Measurements from ENCODE around the gene CD300A.
"Not testable (repeated sequence)": the region's sequence is repeated elsewhere in the genome, so short reads cannot be mapped to it uniquely, and the experiment has no call there.

CD300A gene

DNA sequence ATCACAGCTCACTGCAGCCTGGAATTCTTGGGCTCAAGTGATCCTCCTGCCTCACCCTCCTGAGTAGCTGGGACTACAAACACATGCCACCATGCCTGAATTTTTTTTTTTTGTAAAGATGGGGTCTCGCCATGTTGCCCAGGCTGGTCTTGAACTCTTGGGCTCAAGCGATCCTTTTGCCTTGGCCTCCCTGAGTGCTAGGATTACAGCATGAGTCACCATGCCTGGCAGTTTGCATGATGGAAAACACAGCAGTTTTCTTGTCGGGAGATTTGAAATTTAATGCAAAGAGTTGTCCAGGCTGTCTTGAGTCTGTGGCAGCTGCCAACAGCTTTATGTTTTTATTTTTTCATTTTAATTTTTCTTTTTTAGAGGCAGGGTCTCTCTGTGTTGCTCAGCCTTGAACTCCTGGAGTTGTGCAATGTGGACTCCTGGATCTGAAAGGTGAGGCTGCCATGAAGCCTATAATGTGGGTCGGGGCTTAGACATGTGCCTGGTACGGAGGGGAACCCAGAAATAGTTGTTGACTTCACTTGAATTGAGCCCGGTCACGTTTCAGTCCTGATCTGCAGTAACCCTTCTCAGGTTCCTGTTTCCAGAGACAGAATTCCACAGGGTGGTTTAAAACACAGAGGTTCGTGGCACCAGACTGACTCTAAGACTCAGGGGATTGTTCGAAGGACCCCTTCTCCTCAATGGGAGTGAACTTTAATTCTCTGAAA, 18.7 kb downstream of the CD300A start:
- no peak for DNase-seq

DNA sequence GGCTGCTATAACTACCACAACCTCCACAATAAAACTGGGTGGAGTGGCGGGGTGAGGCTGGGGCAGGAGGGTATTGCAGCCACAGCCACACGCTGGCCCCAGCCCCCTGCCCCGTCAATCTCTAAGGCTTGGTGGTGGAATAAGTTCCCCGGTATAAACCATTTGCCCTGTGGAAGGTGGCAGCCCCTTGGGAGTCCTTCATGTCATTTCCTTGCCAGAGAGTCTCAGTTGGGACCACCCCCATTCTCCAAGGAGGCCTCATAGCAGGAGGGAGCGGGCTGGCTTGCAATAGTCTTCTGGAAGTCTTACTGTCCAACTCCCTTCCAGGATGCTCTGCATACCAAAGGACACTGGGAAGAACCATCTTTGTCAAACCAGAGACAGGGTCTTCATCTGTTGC, 19.4 kb downstream of the CD300A start:
- DNase-seq, result no peak

DNA sequence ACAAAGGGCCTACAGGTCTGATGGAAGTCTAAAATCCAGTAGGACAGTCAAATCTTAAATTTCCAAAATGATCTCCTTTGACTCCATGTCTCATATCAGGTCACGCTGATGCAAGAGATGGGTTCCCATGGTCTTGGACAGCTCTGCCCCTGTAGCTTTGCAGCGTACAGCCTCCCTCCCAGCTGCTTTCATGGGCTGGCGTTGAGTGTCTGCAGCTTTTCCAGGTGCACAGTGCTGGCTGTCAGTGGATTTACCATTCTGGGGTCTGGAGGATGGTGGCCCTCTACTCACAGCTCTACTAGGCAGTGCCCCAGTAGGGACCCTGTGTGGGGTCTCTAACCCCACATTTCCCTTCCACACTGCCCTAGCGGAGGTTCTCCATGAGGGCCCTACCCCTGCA, 21.8 kb downstream of the CD300A start:
- DNase-seq, result not testable (repeated sequence)

DNA sequence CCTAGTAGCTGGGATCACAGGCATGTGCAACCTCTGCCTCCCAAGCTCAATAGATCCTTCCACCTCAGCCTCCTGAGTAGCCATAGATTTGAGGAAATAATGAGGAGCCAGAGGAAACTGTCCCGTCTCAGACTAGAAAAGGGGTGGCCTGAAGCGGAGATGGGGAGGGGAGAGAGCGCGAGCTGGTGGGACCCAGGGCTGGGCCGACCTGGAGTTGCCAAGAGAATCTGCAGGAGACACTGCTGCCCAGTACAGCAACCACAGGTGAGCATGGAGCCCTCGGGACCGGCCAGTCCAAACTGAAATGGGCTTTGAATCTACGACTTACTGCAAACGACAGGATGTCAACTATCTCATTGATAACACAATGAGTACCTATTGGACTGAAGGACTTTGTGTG, 24.3 kb downstream of the CD300A start:
- DNase-seq, result no peak

DNA sequence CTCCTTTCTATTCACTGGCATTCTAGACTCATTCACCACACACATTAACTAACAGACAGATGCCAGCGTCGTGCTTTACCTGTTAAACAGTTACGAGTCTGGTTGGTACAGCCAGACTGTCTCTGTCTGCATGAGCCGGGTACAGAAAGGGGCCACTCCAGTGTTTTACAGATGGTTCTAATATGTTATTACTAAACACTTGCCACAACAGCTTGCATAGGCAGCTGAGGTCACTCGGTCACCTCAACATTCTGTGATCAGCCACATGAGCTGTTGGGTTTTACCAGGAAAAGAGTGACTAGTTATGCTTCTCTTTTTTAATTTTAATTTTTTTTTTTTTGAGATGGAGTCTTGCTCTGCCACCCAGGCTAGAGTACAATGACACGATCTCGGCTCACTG, 25.2 kb downstream of the CD300A start:
- no peak for DNase-seq

DNA sequence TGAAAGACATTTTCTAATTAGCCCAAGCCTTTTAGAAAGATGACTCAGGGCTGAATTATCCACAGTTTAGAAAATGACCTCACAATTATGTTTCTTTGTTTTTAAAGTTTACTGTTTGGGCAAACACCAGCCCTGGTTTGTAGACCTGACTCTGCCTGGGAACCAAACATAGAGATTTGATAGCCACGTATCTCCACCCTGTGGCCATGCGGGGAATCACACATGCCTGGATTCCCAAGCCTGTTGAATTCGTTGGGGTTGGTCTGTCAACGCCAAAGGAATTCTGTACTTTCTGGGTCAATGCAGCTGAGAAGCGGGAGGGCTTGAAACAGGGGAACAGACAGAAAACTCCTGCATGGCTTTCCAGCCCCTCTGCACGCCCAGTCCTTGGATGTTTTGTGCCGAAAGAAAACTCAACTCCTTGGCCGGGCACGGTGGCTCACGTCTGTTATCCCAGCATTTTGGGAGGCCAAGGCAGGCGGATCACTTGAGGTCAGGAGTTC, 26.9 kb downstream of the CD300A start:
- no peak for DNase-seq

DNA sequence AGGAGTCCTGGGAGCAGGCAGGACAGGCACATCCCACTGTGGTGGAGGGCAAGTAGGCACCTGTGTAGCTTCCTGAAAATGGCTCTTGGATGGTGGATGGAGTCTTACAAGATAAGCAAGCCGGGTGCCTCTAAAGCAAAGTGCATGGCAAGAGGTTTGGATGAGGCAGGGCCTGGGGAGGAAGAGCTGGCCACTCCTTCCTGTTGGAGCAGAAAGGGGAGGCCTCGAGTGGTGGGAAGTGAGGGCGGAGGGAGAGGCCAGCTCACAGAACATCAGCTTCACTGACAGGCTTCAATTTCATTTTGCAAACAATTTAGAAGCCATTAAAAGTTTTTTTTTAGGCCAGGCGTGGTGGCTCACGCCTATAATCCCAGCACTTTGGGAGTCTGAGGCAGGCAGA, 31.0 kb downstream of the CD300A start:
- DNase-seq, result no peak

DNA sequence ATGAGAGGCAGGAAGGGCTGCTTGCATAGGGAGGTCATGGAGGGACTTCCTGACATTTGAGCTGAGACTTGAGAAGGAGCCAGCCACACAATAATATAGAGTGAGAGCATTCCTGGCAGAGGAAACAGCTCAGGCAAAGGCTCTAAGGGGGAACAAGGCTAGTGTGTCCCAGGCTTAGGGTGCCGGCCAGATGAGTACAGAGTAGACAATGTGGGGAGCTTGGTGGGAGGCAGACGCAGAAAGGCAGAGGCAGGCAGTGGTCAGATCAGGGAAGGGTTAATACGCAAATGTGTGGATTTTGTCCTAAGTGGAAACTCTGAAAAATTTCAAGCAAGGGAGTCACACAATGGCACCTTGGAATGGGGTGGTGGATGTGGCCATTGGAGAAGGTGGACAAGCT, 33.6 kb downstream of the CD300A start:
- no peak for DNase-seq

DNA sequence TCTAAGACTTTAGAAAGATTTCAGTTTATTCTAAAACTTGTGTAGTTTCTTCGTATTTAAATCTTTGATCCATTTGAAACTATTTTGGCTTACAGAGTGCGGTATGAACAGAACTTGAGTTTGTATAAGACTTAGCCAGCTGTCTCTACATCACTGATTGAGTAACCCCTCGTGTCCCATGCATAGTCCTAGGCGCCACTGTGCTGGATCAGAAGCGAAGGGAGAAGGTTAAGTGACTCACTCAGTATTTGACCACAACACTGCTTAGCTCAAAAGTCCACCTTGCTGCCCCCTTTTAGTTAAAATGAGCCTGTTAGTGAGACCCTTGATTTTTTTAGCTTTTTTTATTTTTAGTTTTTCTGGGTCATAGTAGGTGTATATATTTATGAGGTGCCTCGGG, 36.4 kb downstream of the CD300A start:
- no peak for DNase-seq

DNA sequence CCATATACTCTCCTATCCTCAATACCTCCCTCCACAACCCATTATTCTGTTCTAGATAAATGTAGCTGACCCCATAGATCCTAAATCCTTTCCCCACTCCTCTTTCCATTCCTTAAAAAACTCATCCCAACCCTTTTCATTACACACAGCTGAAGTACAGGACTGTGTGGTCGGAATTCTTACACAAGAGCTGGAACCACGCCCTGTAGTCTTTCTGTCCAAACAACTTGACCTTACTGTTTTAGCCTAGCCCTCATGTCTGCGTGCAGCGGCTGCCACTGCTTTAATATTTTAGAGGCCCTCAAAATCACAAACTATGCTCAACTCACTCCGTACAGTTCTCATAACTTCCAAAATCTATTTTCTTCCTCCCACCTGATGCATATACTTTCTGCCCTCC, 37.5 kb downstream of the CD300A start:
- not testable (repeated sequence) for DNase-seq

DNA sequence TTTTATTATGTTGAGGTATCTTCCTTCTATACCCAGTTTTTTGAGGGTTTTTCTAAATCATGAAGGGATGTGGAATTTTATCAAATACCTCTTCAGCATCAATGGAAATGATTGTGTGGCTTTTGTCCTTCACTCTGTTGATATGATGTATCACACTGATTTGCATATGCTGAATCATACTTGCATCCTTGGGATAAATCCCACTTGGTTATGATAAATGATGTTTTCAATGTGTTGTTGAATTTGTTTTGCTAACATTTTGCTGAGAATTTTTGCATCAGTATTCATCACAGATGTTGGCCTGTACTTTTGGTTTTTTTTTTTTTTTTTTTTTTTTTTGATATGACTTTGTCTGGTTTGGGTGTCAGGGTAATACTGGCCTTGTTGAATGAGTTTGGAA, 41.7 kb downstream of the CD300A start:
- no peak for DNase-seq

DNA sequence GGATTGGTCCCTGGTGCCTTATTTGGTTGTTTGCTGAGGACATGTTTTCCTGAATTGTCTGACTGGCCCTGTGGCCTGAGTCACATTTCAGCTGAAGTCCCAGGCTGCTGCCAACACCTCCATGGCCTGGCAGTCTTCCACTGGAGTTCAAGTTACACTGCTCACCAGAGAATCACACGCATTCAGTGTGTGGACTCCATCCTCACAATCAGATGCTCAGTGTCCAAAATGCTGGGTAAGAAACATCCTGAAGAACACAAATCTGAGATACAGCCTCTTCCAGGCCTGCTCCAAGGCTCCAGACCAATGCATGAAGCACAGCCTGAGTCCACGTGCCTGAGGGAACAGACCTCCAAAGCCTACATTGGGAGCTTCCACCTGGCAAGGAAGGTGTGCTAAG, 45.6 kb downstream of the CD300A start:
- peak; percentile 49 for DNase-seq

DNA sequence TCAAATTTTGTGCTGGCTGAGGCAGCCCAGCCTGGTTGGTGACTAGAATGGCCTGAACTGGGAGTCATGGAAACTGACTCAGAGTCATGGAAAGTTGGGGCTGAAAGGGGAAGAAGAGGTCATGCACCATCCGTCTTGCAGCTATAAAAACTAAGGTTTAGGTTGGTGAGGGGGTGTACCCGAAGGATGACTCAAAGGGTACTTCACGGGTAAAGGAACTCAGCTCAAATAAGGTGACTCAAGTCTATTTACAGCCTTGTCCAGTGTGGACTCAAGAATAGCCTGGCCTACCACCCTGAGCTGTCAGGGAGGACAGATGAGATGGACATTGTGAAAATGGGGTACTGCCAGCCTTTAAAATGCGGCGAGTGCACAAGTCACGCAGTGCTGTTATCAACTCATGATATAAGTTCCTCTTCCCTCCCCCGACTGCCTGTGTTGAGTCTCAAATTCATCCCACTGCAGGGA, 46.2 kb downstream of the CD300A start:
- no peak for DNase-seq

DNA sequence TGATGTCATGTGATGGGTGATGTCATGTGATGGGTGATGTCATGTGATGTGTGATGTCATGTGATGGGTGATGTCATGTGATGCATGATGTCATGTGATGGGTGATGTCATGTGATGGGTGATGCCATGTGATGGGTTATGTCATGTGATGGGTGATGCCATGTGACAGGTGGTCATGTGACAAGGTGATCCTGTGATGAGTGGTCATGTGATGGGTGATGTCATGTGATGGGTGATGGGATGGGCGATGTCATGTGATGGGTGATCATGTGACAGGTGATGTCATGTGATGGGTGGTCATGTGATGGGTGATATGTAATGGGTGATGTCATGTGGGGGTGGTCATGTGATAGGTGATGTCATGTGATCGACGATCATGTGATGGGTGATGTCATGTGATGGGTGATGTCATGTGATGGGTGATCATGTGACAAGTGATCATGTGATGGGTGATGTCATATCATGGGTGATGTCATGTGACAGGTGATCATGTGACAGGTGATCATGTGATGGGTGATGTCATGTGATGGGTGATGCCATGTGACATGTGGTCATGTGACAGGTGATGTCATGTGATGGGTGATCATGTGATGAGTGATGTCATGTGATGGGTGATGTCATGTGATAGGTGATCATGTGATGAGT, 47.7 kb downstream of the CD300A start:
- DNase-seq, result no peak

DNA sequence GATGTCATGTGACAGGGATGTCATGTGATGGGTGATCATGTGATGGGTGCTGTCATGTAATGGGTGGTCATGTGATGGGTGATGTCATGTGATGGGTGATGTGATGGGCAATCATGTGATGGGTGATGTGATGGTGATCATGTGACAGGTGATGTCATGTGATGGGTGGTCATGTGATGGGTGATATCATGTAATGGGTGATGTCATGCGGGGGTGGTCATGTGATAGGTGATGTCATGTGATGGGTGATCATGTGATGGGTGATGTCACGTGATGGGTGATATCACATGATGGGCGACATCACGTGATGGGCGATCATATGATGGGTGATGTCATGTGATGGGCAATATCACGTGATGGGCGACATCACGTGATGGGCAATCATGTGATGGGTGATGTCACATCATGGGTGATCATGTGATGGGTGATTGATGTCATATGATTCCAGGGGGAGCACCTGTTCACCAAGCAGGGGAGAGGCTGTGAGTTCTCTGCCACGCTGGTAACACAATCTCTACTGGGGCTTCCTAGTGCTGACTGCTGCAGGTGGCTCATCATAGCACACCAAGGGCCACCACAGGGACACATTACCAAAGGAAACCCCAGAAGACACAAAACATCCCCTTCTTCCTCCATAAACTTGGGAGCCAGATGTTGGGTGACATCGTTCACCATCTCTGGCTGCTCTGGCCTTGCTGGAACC, 48.3 kb downstream of the CD300A start:
- no peak for DNase-seq

DNA sequence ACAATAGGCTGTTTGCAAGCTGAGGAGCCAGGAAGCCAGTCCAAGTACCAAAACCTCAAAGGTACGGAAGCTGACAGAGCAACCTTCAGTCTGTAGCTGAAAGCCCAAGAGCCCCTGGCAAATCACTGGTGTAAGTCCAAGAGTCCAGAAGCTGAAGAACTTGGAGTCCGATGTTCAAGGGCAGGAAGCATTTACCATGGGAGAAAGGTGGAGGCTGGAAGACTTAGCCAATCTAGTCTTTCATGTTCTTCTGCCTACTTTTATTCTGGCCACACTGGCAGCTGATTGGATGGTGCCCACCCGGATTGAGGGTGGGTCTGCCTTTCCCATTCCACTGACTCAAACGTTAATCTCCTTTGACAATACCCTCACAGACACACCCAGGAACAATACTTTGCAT, 49.5 kb downstream of the CD300A start:
- DNase-seq, result no peak

DNA sequence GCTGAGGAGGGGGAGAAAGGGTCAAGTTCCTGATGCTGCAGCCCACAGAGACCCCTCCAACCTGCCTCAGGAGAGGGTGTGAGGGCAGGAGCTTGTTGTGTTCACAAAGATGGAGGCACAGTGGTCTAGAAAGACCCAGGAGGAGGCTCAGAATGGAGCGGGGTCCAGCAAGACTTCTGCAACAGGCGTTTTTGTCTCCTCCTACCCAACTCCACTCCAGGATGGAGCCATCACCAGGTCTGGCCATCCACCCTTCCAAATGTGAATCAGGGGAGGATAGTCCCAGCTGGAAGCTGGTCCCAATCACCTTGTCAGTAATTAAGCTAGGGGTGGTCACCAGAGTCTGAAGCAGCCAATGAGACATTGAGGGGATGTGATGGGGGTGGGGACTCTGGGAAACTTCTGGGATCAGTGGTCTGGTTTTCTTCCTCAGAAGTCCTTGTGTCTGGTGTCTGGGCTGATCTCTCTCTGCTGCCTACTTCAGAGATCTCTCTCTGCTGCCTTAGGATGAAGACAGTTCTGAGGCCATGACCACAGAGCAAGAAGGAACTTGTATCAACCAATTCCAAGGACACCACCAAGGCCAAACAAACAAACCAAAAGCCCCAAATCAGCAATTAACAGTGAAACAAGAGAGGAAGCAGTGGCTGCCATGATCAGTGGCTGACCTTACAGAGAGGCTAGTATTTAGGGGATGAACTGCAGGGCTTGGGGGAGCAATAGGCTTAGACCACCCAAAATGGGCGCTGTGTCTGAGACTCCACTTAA, 50.3 kb downstream of the CD300A start:
- no peak for DNase-seq

DNA sequence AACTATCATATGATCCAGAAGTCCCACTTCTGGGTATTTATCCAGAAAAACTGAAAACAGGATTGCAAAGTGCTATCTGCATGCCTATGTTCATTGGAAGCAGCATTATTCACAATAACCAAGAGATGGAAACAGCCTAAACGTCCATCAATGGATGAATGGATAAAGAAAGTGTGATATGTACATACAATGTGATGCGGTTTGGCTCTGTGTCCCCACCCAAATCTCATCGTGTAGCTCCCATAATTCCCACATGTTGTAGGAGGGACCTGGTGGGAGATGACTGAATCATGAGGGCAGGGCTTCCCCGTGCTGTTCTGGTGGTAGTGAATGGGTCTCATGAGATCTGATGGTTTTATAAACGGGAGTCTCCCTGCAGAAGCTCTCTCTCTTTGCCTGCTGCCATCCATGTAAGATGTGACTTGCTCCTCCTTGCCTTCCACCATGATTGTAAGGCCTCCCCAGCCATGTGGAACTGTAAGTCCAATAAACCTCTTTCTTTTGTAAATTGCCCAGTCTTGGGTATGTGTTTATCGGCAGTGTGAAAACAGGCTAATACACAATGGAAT, 52.1 kb downstream of the CD300A start:
- not testable (repeated sequence) for DNase-seq

DNA sequence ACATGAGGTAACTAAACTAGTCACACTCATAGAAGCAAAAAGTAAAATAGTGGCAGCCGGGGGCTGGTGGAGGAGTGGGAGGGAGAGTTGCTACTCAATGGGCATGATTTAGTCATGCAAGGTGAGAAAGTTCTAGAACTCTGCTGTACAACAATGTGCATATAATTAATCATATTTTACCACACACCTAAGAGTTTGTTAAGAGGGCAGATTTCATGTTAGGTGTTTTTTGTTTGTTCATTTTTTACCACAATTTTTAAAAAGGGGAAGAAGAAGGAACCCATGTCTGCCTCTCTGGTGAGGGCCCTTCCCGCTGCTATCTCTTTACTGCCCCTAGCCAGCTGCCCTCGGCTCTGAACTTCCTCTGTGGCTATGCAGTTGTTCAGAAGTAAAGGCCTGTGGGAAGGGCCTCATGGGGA, 53.6 kb downstream of the CD300A start:
- no peak for DNase-seq

DNA sequence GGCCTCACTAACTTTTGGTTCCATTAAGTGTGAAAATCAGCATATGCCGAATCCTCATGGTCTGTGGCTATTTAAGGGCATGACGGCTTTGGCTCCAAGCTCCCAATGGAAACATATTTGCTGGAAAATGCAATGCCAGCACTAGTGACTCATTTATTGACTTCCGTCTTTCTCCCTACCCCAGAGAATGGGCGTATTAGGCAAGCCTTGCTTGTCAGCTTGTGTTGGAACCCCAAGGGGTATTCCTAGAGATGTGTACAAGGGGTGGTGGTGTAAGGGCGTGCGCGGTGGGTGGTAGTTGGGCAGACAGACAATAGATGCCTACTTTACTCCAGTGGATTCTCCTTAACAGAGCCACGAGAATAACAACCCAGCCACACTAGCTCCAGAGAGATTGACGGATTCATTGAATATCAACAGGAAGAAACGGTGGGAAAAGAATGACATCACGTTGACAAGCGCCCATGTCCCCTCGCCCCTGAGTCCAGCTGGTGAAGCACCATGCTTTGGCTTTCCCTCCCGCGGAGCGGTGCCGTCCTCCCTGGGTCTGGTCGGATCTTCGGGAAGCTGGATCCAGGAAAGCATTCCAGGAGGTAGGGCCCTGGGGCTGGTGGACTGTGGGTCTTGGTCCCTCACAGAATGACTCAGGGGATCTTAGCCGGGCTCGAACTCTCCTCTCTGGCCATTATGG, 54.5 kb downstream of the CD300A start:
- DNase-seq, result no peak

DNA sequence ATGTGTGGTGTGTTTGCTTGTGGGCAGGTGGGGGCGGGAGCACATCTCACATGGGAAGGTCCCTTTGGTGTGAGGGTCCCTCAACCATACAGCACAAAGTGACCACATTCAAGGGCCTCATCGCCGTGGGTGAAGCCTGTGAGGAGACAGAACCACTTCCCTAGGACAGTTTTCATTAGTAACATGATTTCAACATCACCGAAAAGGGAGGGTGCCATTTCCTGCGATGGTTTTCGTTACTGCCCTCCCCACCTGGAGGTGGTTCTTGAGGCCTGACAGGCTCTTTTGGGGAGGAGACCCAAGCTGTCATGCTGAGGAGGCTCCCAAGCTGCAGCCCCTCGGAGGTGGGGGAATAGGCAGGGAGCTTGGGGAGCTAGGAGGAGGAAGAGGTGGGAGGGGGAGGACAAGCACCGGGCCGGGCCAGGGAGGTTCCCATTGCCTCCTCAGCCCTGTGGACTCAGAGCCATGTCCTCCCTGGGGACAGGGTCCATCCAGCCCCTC, 55.3 kb downstream of the CD300A start:
- no peak for DNase-seq
